Smooth muscle cell (in vitro differentiated cells): ENCODE measurements around the gene ABCA4. TPM values are rescaled to one million over a fixed set of nuclear protein-coding genes. Genes with fewer than 3 reads are reported as not detected.

Experiments
- DNase-seq: peaks from one replicate; lab custom pipeline; 2025; ENCODE audit not compliant: unreplicated experiment; lab: John Stamatoyannopoulos, UW
- H2AFZ ChIP-seq: fragments of 200-600 bp; sonication (generic); 2 replicates; pipeline ENCODE4 v1.6.0; 2016; ENCODE audit warnings: antibody characterized with exemption, low read depth, mild to moderate bottlenecking
- H3F3A ChIP-seq: fragments of 200-600 bp; sonication (generic); 2 replicates; pipeline ENCODE4 v1.6.0; 2017; ENCODE audit warnings: antibody characterized with exemption, low read depth
- H3K27ac ChIP-seq: fragments of 200-600 bp; sonication (generic); 2 replicates; pipeline ENCODE4 v1.5.1; 2016; ENCODE audit warnings: low read depth, mild to moderate bottlenecking
- H3K27me3 ChIP-seq: fragments of 200-600 bp; sonication (generic); 2 replicates; pipeline ENCODE4 v1.6.1; 2016; ENCODE audit warnings: low read depth, mild to moderate bottlenecking
- H3K36me3 ChIP-seq: fragments of 200-600 bp; sonication (generic); 2 replicates; pipeline ENCODE4 v1.5.1; 2016; ENCODE audit warnings: low read depth
- H3K4me1 ChIP-seq: fragments of 200-600 bp; sonication (generic); 2 replicates; pipeline ENCODE4 v1.5.1; 2016; ENCODE audit warnings: low read depth
- H3K4me2 ChIP-seq: fragments of 200-600 bp; sonication (generic); 2 replicates; pipeline ENCODE4 v1.6.0; 2016; ENCODE audit warnings: mild to moderate bottlenecking
- H3K4me3 ChIP-seq: fragments of 200-600 bp; sonication (generic); 2 replicates; pipeline ENCODE4 v1.5.1; 2016; ENCODE audit warnings: mild to moderate bottlenecking
- H3K79me2 ChIP-seq: fragments of 200-600 bp; sonication (generic); 2 replicates; pipeline ENCODE4 v1.6.0; 2016; ENCODE audit warnings: low read depth, mild to moderate bottlenecking
- H3K9ac ChIP-seq: fragments of 200-600 bp; sonication (generic); 2 replicates; pipeline ENCODE4 v1.6.0; 2016; ENCODE audit warnings: low read depth
- H3K9me3 ChIP-seq: fragments of 200-600 bp; sonication (generic); replicated peaks from 2 replicates; pipeline ENCODE4 v1.5.1; 2016; ENCODE audit warnings: low read depth
- H4K20me1 ChIP-seq: fragments of 200-600 bp; sonication (generic); 2 replicates; pipeline ENCODE4 v1.6.0; 2016; ENCODE audit warnings: low read depth
- WGBS: methylation state at CpG from one replicate; pipeline ENCODE4 v1.1.7; 2016; ENCODE audit warnings: low lambda C conversion rate; 5-methylcytosine and 5-hydroxymethylcytosine counted together
- polyA plus RNA-seq: library from polyadenylated mRNA; unstranded; fragments of >200 nt; fragmentation: Nextera tagmentation; extraction: Ambion mirVana; gene quantifications from 2 replicates; pipeline ENCODE4 v1.2.1, GENCODE V29; 2016
- total RNA-seq: library from RNA; depleted of rRNA; stranded (reverse); fragments of >200 nt; gene quantifications from 2 replicates; pipeline ENCODE4 v1.2.3, GENCODE V29; 2014
- TF ChIP-seq, protein P1 (sequence below): fragments of 200-600 bp; sonication (generic); IDR thresholded peaks from 2 replicates; pipeline ENCODE4 v1.5.1; 2017; ENCODE audit warnings: borderline replicate concordance, mild to moderate bottlenecking, antibody characterized with exemption; ENCODE audit not compliant: insufficient read depth, poor library complexity, severe bottlenecking

The ABCA4 gene
- total and polyA plus RNA-seq, 2 experiments from 2014 or later: 0.46 to 0.99 TPM

- H3F3A ChIP-seq: no peaks in the 10 kb centered on the region
- no peaks in the 10 kb centered on the region for H4K20me1 ChIP-seq
- no peaks in the 10 kb centered on the region for H3K27me3 ChIP-seq
- H3K4me2 ChIP-seq: no peak overlapping the region
- peaks cover 12% of the 10 kb centered on the region for H3K4me1 ChIP-seq
- no peak overlapping the region for H3K9ac ChIP-seq
- WGBS: 100% methylated on average over 1 of the region's 1 CpG
- no peak for DNase-seq
- no peak overlapping the region for H2AFZ ChIP-seq
- H3K4me3 ChIP-seq: no peak overlapping the region
- H3K79me2 ChIP-seq: no peaks in the 10 kb centered on the region
- H3K36me3 ChIP-seq: no peaks in the 10 kb centered on the region
- no peaks in the 10 kb centered on the region for H3K9me3 ChIP-seq
- TF ChIP-seq, protein P1, sequence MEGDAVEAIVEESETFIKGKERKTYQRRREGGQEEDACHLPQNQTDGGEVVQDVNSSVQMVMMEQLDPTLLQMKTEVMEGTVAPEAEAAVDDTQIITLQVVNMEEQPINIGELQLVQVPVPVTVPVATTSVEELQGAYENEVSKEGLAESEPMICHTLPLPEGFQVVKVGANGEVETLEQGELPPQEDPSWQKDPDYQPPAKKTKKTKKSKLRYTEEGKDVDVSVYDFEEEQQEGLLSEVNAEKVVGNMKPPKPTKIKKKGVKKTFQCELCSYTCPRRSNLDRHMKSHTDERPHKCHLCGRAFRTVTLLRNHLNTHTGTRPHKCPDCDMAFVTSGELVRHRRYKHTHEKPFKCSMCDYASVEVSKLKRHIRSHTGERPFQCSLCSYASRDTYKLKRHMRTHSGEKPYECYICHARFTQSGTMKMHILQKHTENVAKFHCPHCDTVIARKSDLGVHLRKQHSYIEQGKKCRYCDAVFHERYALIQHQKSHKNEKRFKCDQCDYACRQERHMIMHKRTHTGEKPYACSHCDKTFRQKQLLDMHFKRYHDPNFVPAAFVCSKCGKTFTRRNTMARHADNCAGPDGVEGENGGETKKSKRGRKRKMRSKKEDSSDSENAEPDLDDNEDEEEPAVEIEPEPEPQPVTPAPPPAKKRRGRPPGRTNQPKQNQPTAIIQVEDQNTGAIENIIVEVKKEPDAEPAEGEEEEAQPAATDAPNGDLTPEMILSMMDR: no peak
- no peak overlapping the region for H3K27ac ChIP-seq
Observed at GRCh38 chr1:94042388-94042787, 78.6 kb downstream of the ABCA4 start.

DNA sequence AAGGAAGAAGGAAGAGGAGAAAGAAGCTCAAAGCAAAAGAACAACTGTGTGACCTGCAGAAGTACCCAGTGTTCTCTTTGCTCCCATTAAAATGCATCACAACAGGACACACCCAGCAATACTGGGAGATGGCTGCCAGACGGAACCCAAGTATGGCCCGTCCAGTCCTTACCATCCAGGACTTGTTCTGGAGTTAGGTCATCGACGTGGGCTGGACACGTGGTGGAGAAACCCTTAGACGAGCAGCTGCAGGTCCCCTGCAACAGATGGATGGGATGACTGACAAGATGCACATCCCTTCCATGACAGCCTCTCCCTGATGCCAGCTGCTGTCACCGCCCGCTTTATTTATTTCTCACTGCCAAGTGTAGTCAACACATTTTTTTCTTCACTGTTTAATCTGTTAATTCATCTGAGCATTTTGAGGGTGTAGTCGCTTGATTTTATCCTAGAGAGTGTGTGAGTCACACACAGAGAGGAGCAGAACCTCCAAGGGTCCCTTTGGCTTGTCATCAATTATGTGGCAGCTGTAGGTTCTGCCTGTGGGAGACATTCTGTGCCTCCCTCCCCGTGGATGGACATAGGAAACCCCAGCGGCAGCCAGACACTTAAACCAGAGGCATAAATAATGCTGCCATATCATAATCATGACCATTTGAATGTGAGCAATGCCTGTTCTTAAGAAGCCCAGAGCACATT, 80.9 kb downstream of the ABCA4 start:
- H3K9me3 ChIP-seq: no peaks in the 10 kb centered on the region
- DNase-seq: no peak
- no peak overlapping the region for H3K4me2 ChIP-seq
- H2AFZ ChIP-seq: no peak overlapping the region
- no peaks in the 10 kb centered on the region for H3K79me2 ChIP-seq
- H3F3A ChIP-seq: no peaks in the 10 kb centered on the region
- H3K9ac ChIP-seq: no peak overlapping the region
- H3K27me3 ChIP-seq: no peaks in the 10 kb centered on the region
- no peaks in the 10 kb centered on the region for H3K36me3 ChIP-seq
- no peaks in the 10 kb centered on the region for H4K20me1 ChIP-seq
- no peak overlapping the region for H3K4me3 ChIP-seq
- no peak overlapping the region for H3K27ac ChIP-seq
- H3K4me1 ChIP-seq: peaks cover 8% of the 10 kb centered on the region
- TF ChIP-seq, protein P1: no peak
- 65% methylated on average over 11 of the region's 11 CpGs for WGBS

GRCh38 chr1:94039514-94039870, 81.5 kb downstream of the ABCA4 start:
- Histone ChIP-seq H3K9ac (no peak overlapping the region), H3K79me2 (no peaks in the 10 kb centered on the region), H3K9me3 (no peaks in the 10 kb centered on the region), H3K36me3 (no peaks in the 10 kb centered on the region), H3K4me1 (peaks cover 8% of the 10 kb centered on the region), H3K27ac (no peak overlapping the region), H2AFZ (no peak overlapping the region), H3K4me3 (no peak overlapping the region), H3K4me2 (no peak overlapping the region), H3K27me3 (no peaks in the 10 kb centered on the region), H3F3A (no peaks in the 10 kb centered on the region), H4K20me1 (no peaks in the 10 kb centered on the region)
- 4% methylated on average over 4 of the region's 4 CpGs for WGBS
- TF ChIP-seq, protein P1: peak; percentile 92
- DNase-seq: peak; percentile 15

DNA sequence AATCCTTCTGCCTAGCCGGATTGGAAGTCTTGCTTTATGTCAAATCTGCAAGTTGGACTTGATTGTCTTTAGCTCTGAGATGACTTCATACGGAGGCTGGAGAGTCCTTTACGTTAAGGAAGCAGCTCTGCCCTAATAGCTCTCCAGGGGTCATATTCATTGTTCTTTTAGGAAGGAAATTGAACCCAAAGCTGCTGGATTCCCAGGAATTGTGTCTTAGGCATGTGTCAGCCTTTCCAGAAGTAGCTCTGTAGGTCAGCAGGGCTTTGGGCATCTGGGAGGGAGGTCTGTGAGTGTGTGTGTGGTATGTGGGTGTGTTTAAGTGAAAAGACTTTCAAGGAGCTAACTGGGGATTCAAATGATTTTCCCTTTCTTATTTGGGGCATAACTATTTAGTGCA, 82.4 kb downstream of the ABCA4 start:
- no peak overlapping the region for H3K4me3 ChIP-seq
- WGBS: 52% methylated on average over 3 of the region's 3 CpGs
- no peak for DNase-seq
- no peak overlapping the region for H2AFZ ChIP-seq
- no peaks in the 10 kb centered on the region for H3K79me2 ChIP-seq
- H3K4me2 ChIP-seq: no peak overlapping the region
- H3K4me1 ChIP-seq: peaks cover 8% of the 10 kb centered on the region
- H3F3A ChIP-seq: no peaks in the 10 kb centered on the region
- no peaks in the 10 kb centered on the region for H3K27me3 ChIP-seq
- no peaks in the 10 kb centered on the region for H3K9me3 ChIP-seq
- no peak overlapping the region for H3K9ac ChIP-seq
- no peaks in the 10 kb centered on the region for H4K20me1 ChIP-seq
- TF ChIP-seq, protein P1: no peak
- peak overlapping the region; percentile 41 for H3K27ac ChIP-seq
- H3K36me3 ChIP-seq: no peaks in the 10 kb centered on the region
